ENCODE data around the gene KHDC1L.
"Not testable (repeated sequence)": the region's sequence is repeated elsewhere in the genome, so short reads cannot be mapped to it uniquely, and the experiment has no call there.

The KHDC1L gene

GRCh38 chr6:73250016-73250415 is 24.7 kb upstream of the KHDC1L start:
- DNase-seq (ENCODE audit: extremely low read depth, low read depth): no peak
- TF ChIP-seq CTCF (IDR thresholded peaks at IDR 0.05; ENCODE audit: low read depth, low read length): no peak

GRCh38 chr6:73248192-73248903 is 23.1 kb upstream of the KHDC1L start:
- DNase-seq (ENCODE audit: extremely low read depth, low read depth): no peak
- TF ChIP-seq CTCF (IDR thresholded peaks at IDR 0.05; ENCODE audit: low read depth, low read length): no peak

- no peak for TF ChIP-seq CTCF (IDR thresholded peaks at IDR 0.05; ENCODE audit: low read depth, low read length)
- no peak for DNase-seq (ENCODE audit: extremely low read depth, low read depth)
Measured at GRCh38 chr6:73242001-73242400, 16.7 kb upstream of the KHDC1L start.

- no peak for TF ChIP-seq CTCF (IDR thresholded peaks at IDR 0.05; ENCODE audit: low read depth, low read length)
- no peak for DNase-seq (ENCODE audit: extremely low read depth, low read depth)
Measured at GRCh38 chr6:73240730-73241129, 15.4 kb upstream of the KHDC1L start.

GRCh38 chr6:73236144-73236750 is 11.0 kb upstream of the KHDC1L start:
- no peak for TF ChIP-seq CTCF (IDR thresholded peaks at IDR 0.05; ENCODE audit: low read depth, low read length)
- DNase-seq (ENCODE audit: extremely low read depth, low read depth): peak; percentile 77

- peak; percentile 47 for DNase-seq (ENCODE audit: extremely low read depth, low read depth)
- TF ChIP-seq CTCF (IDR thresholded peaks at IDR 0.05; ENCODE audit: low read depth, low read length): no peak
Measured at GRCh38 chr6:73234733-73235132, 9.4 kb upstream of the KHDC1L start.

- DNase-seq (ENCODE audit: extremely low read depth, low read depth): not testable (repeated sequence)
Measured at GRCh38 chr6:73233971-73234370, 8.7 kb upstream of the KHDC1L start.

- no peak for TF ChIP-seq CTCF (IDR thresholded peaks at IDR 0.05; ENCODE audit: low read depth, low read length)
- DNase-seq (ENCODE audit: extremely low read depth, low read depth): no peak
Measured at GRCh38 chr6:73233048-73233447, 7.8 kb upstream of the KHDC1L start.

Data from AG09319 (cell line).